OCI-LY1 (cell line): Measurements from ENCODE around the gene CDC27.
A peak's percentile ranks its signal among the peaks of the same experiment; 100 is the strongest.

ENCODE experiments used
- H2AFZ ChIP-seq: fragments of 200-600 bp; sonication (generic), shearing (Covaris generic); 2 replicates; pipeline ENCODE4 v1.6.0; 2014; ENCODE audit warnings: antibody characterized with exemption, mild to moderate bottlenecking, low read length
- H3F3A ChIP-seq: fragments of 200-600 bp; sonication (generic), shearing (Covaris generic); 2 replicates; pipeline ENCODE4 v1.6.0; 2014; ENCODE audit warnings: mild to moderate bottlenecking, antibody characterized with exemption, low read length, moderate library complexity; ENCODE audit not compliant: insufficient read depth
- H3K27ac ChIP-seq: fragments of 200-600 bp; sonication (generic); 2 replicates; pipeline ENCODE4 v1.5.1; 2014; ENCODE audit warnings: low read length, mixed run types, mild to moderate bottlenecking, low read depth; ENCODE audit not compliant: poor library complexity, severe bottlenecking
- H3K27me3 ChIP-seq: fragments of 200-600 bp; sonication (generic); 2 replicates; pipeline ENCODE4 v1.6.0; 2014; ENCODE audit warnings: antibody characterized with exemption, mild to moderate bottlenecking, low read length, moderate library complexity; ENCODE audit not compliant: insufficient read depth
- H3K36me3 ChIP-seq: fragments of 200-600 bp; sonication (generic); 2 replicates; pipeline ENCODE4 v1.6.1; 2014; ENCODE audit warnings: mild to moderate bottlenecking, antibody characterized with exemption, low read length, moderate library complexity, mixed read lengths; ENCODE audit not compliant: insufficient read depth
- H3K4me1 ChIP-seq: fragments of 200-600 bp; sonication (generic); 2 replicates; pipeline ENCODE4 v1.5.1; 2014; ENCODE audit warnings: mild to moderate bottlenecking, low read length, moderate library complexity; ENCODE audit not compliant: insufficient read depth, severe bottlenecking
- H3K4me2 ChIP-seq: fragments of 200-600 bp; sonication (generic), shearing (Covaris generic); 2 replicates; pipeline ENCODE4 v1.6.1; 2014; ENCODE audit warnings: low read length
- H3K4me3 ChIP-seq: fragments of 200-600 bp; sonication (generic); 2 replicates; pipeline ENCODE4 v1.5.1; 2014; ENCODE audit warnings: low read length, low read depth, mild to moderate bottlenecking, mixed read lengths; ENCODE audit not compliant: poor library complexity, severe bottlenecking
- H3K79me2 ChIP-seq: fragments of 200-600 bp; shearing (Covaris generic); 2 replicates; pipeline ENCODE4 v1.6.1; 2016; ENCODE audit warnings: mixed run types, low read length, mixed read lengths; ENCODE audit not compliant: insufficient read depth
- H3K9ac ChIP-seq: fragments of 200-600 bp; sonication (generic), shearing (Covaris generic); 2 replicates; pipeline ENCODE4 v1.6.1; 2014; ENCODE audit warnings: mild to moderate bottlenecking, low read length, mixed read lengths
- H3K9me2 ChIP-seq: fragments of 200-600 bp; sonication (generic), shearing (Covaris generic); 2 replicates; pipeline ENCODE4 v1.6.1; 2014; ENCODE audit warnings: low read depth, mild to moderate bottlenecking, low read length, mixed read lengths
- H3K9me3 ChIP-seq: fragments of 200-600 bp; shearing (Covaris generic); 2 replicates; pipeline ENCODE4 v1.6.1; 2014; ENCODE audit warnings: low read length, mixed read lengths
- H4K20me1 ChIP-seq: fragments of 200-600 bp; sonication (generic), shearing (Covaris generic); 2 replicates; pipeline ENCODE4 v1.6.0; 2016; ENCODE audit warnings: mild to moderate bottlenecking, low read length; ENCODE audit not compliant: insufficient read depth
- CTCF ChIP-seq: fragments of 200-600 bp; sonication (generic), shearing (Covaris generic); IDR thresholded peaks from 2 replicates; pipeline ENCODE4 v1.5.1; 2017; ENCODE audit warnings: mild to moderate bottlenecking, antibody characterized with exemption, low read length, moderate library complexity, mixed read lengths
- EZH2 ChIP-seq: fragments of 200-600 bp; sonication (generic), shearing (Covaris generic); IDR thresholded peaks from 2 replicates; pipeline ENCODE4 v1.8.0; 2017; ENCODE audit warnings: borderline replicate concordance, mixed run types, mild to moderate bottlenecking, antibody characterized with exemption, low read length, moderate library complexity, mixed read lengths

CDC27 gene

GRCh38 chr17:47193931-47194511 lies 4.9 kb upstream of the CDC27 start:
- H3K4me2 ChIP-seq, result no peak overlapping the region
- H3F3A ChIP-seq, result 0 out of 2 replicates have a peak, but pooled peaks cover 4% of the 10 kb centered on the region
- H3K4me1 ChIP-seq, result peaks cover 23% of the 10 kb centered on the region
- H3K9me2 ChIP-seq, result no peaks in the 10 kb centered on the region
- H4K20me1 ChIP-seq, result no peaks in the 10 kb centered on the region
- H3K36me3 ChIP-seq, result no peaks in the 10 kb centered on the region
- H2AFZ ChIP-seq, result no peak overlapping the region
- H3K9ac ChIP-seq, result no peak overlapping the region
- H3K27ac ChIP-seq, result no peak overlapping the region
- TF ChIP-seq CTCF (no peak), EZH2 (no peak)
- H3K4me3 ChIP-seq, result no peak overlapping the region
- no peaks in the 10 kb centered on the region for H3K27me3 ChIP-seq
- H3K9me3 ChIP-seq, result peaks cover 12% of the 10 kb centered on the region
- H3K79me2 ChIP-seq, result no peaks in the 10 kb centered on the region

GRCh38 chr17:47192554-47192953 lies 3.5 kb upstream of the CDC27 start:
- H3K9ac ChIP-seq, result no peak overlapping the region
- peaks cover 12% of the 10 kb centered on the region for H3K9me3 ChIP-seq
- peaks cover 13% of the 10 kb centered on the region for H3K79me2 ChIP-seq
- H3F3A ChIP-seq, result 0 out of 2 replicates have a peak, but pooled peaks cover 4% of the 10 kb centered on the region
- no peaks in the 10 kb centered on the region for H4K20me1 ChIP-seq
- TF ChIP-seq EZH2 (no peak), CTCF (no peak)
- H3K27me3 ChIP-seq, result no peaks in the 10 kb centered on the region
- no peaks in the 10 kb centered on the region for H3K9me2 ChIP-seq
- 0 out of 2 replicates have a peak overlapping the region, but pooled peaks have one; percentile 14 for H3K4me2 ChIP-seq
- H2AFZ ChIP-seq, result 0 out of 2 replicates have a peak overlapping the region, but pooled peaks have one; percentile 10
- H3K4me1 ChIP-seq, result peaks cover 24% of the 10 kb centered on the region
- H3K36me3 ChIP-seq, result peaks cover 8% of the 10 kb centered on the region
- no peak overlapping the region for H3K4me3 ChIP-seq
- peak overlapping the region; percentile 92 for H3K27ac ChIP-seq

- Histone ChIP-seq H2AFZ (no peak overlapping the region), H3K36me3 (peaks cover 21% of the 10 kb centered on the region), H3K27ac (peak overlapping the region; percentile 27), H3F3A (0 out of 2 replicates have a peak, but pooled peaks cover 4% of the 10 kb centered on the region), H3K4me2 (no peak overlapping the region), H4K20me1 (no peaks in the 10 kb centered on the region), H3K9ac (no peak overlapping the region; the same call in 1 of the 2 replicates), H3K79me2 (peaks cover 31% of the 10 kb centered on the region), H3K9me2 (no peaks in the 10 kb centered on the region), H3K27me3 (no peaks in the 10 kb centered on the region), H3K4me3 (no peak overlapping the region), H3K9me3 (peaks cover 12% of the 10 kb centered on the region), H3K4me1 (peaks cover 42% of the 10 kb centered on the region)
- TF ChIP-seq CTCF (no peak), EZH2 (no peak)
These were observed 1.7 kb upstream of the CDC27 start for GRCh38 chr17:47190770-47191169.
